Measurements from ENCODE around the gene KRTAP9-9.
"Not testable (repeated sequence)": the region's sequence is repeated elsewhere in the genome, so short reads cannot be mapped to it uniquely, and the experiment has no call there.

KRTAP9-9 gene

GRCh38 chr17:41264599-41264998, 9.4 kb downstream of the KRTAP9-9 start:
- DNase-seq (ENCODE audit: extremely low read depth in 1 of 2, low read depth in 1 of 2) = no peak

GRCh38 chr17:41265078-41265477, 9.9 kb downstream of the KRTAP9-9 start, which contains the start of gene KRTAP9-6:
Gene KRTAP9-6 (plus strand): TSS chr17:41265378. CDS start chr17:41265378, 0 bp downstream.
- DNase-seq (ENCODE audit: extremely low read depth in 1 of 2, low read depth in 1 of 2) = no peak

GRCh38 chr17:41267711-41268110, 12.5 kb downstream of the KRTAP9-9 start:
- no peak for DNase-seq (ENCODE audit: extremely low read depth in 1 of 2, low read depth in 1 of 2)

DNA sequence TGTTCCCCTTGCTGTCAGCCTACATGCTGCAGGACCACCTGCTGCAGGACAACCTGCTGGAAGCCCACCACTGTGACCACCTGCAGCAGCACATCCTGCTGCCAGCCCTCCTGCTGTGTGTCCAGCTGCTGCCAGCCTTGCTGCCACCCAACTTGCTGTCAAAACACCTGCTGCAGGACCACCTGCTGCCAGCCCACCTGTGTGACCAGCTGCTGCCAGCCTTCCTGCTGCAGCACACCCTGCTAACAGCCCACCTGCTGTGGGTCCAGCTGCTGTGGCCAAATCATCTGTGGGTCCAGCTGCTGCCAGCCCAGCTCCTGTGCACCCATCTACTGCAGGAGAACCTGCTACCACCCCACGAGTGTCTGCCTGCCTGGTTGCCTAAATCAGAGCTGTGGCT, 16.1 kb downstream of the KRTAP9-9 start:
- DNase-seq (ENCODE audit: extremely low read depth in 1 of 2, low read depth in 1 of 2) = not testable (repeated sequence)

DNA sequence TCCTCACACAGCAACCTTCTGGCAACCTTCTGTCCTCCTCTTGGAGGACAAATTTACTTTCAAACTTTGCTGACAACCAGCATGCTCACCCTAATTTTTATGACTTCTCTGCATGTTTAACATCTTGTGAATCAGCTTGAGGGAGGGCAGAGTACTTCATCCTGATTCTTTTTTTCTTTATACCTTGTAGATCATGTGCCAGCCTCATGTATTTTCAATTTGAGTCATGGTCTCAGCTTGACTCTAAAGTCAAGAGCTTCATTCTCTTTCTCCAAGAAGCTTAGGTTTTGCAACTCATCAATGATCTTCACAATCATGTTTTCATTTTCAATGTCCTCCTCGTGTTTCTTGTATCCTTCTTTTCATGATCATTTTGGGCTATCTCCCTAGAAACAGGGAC, 16.7 kb downstream of the KRTAP9-9 start:
- DNase-seq (ENCODE audit: extremely low read depth in 1 of 2, low read depth in 1 of 2) = no peak

GRCh38 chr17:41275648-41276190, 20.5 kb downstream of the KRTAP9-9 start, which contains the start of gene KRTAP9-7:
Gene KRTAP9-7 (plus strand): TSS chr17:41275698. CDS start chr17:41275698, 0 bp downstream.
- DNase-seq (ENCODE audit: extremely low read depth in 1 of 2, low read depth in 1 of 2) = not testable (repeated sequence)

DNA sequence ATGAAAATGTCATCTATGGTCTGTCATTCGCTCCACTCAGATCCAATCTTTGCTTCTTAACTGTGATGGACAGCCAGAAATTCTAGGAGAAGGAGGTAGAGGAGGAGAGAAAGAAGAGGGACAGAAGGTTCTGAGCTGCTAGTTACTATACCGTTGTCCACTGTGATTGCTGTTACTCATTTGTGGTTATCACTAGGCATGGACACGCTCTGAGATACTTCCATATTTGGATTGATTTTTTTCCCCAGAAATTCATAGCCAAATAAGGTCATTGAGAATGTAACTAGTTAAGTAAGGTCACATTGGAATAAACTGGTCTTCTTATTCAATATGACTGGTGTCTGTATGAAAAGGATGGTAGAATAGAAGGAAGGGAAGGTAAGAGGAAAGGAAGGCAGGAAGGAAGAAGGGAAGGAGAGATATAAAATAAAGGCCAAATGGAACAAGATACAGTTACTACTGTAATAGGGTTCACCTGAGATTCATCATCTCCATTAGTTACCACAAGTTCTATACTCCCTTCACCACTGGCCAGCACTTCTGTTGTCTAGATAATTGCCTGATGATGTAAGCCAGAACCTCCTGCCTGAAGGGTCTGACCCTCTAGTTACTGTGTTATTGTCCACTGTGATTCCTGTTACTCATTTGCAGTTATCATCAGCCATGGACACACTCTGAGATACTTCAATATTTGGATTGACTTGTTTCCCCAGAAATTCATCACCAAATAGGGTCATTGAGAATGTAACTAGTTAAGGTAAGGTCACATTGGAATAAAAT, 23.2 kb downstream of the KRTAP9-9 start:
- no peak for DNase-seq (ENCODE audit: extremely low read depth in 1 of 2, low read depth in 1 of 2)

- DNase-seq (ENCODE audit: extremely low read depth in 1 of 2, low read depth in 1 of 2) = no peak
Observed at GRCh38 chr17:41284043-41284442, 28.9 kb downstream of the KRTAP9-9 start.

GRCh38 chr17:41284546-41284945, 29.4 kb downstream of the KRTAP9-9 start:
- no peak for DNase-seq (ENCODE audit: extremely low read depth in 1 of 2, low read depth in 1 of 2)

GRCh38 chr17:41287050-41287449, 31.9 kb downstream of the KRTAP9-9 start:
- DNase-seq (ENCODE audit: extremely low read depth in 1 of 2, low read depth in 1 of 2) = no peak

DNA sequence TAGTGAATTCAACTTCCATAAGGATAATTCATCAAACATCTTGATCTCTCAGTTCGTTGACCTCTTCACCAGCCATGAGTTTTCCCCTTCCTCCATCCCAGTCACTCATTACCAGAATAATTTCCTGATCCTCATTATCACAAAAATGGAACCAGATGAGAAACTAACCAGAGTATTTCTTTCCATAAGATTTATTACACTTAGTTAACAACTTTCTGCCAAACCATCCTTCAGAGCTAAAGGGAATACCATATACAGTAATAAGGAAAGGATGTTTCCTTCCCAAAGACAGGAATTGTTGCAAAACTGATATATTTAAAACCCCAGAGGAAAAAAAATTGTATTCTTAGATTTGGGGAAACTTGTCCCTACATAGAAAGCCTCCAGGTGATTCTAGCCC, 38.8 kb downstream of the KRTAP9-9 start:
- DNase-seq (ENCODE audit: extremely low read depth in 1 of 2, low read depth in 1 of 2) = no peak

DNA sequence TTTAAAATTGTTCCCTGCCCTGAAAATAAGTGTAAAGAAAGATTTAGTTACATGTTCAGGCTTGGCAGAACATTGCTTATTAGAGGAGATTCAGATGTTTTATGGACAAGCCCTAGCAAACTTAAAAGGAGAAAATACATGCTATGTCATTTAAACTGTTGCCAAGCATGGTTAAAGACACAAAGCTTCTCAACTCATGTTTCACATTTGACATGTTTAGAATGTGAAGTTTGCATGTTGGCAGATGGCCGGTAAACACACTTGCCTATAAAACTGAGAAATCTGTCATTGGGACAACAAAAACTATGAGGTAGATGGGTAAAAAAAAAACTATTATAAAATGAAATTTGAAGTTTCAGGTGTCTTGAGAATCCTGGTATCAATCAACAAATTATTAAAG, 41.7 kb downstream of the KRTAP9-9 start:
- no peak for DNase-seq (ENCODE audit: extremely low read depth in 1 of 2, low read depth in 1 of 2)

DNA sequence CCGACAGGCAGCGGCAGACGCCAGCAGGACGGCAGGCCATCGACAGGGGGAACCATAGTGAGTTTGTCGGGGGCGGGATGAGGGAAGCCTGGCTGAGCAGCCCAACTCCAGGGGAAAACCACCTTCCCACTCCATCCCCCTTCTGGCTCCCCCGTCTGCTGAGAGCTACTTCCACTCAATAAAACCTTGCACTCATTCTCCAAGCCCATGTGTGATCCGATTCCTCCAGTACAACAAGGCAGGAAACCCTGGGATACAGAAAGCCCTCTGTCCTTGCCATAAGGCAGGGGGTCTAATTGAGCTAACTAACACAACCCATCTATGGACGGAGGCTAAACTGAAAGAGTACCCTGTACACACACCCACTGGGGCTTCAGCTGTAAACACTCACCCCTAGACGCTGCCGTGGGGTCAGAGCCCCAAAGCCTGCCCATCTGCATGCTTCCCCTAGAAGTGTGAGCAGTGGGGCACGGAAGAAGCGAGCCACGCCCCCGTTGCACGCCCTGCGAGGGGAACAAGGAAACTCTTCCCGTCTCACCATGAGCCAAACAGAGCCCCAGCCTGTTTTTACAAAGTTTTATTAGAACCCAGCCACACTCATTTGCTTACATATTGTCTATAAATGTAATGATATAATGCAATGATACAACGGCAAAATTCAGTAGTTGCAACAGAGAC, 43.4 kb downstream of the KRTAP9-9 start:
- DNase-seq (ENCODE audit: extremely low read depth in 1 of 2, low read depth in 1 of 2) = no peak

DNA sequence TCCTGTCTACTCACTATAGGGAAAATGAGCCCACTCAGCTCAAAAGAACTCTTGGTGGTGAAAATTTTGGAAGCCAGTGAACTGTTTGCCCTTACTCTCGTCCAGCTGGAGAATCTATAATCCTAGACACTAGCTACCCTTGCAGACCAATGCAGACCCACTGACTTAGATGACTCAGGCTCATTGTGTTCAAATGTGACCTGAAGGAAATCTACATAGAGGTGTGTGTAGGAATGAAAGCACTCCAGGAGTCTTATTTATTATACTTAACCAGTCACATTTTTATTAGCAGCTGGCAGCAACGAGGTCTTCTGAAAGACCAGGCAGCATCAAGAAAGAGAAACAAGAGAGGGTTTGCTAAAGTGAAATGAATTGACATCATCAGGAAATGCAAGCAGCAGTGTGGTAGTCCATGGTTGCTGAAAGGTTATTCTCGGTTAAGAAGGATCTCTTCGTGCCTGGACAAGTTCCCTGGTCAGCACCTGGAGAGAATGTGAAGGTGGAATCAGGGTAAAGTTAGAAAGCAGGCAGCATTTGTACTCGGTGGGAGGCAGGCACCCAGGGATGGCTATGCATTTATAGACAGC, 46.1 kb downstream of the KRTAP9-9 start:
- DNase-seq (ENCODE audit: extremely low read depth in 1 of 2, low read depth in 1 of 2) = no peak

DNA sequence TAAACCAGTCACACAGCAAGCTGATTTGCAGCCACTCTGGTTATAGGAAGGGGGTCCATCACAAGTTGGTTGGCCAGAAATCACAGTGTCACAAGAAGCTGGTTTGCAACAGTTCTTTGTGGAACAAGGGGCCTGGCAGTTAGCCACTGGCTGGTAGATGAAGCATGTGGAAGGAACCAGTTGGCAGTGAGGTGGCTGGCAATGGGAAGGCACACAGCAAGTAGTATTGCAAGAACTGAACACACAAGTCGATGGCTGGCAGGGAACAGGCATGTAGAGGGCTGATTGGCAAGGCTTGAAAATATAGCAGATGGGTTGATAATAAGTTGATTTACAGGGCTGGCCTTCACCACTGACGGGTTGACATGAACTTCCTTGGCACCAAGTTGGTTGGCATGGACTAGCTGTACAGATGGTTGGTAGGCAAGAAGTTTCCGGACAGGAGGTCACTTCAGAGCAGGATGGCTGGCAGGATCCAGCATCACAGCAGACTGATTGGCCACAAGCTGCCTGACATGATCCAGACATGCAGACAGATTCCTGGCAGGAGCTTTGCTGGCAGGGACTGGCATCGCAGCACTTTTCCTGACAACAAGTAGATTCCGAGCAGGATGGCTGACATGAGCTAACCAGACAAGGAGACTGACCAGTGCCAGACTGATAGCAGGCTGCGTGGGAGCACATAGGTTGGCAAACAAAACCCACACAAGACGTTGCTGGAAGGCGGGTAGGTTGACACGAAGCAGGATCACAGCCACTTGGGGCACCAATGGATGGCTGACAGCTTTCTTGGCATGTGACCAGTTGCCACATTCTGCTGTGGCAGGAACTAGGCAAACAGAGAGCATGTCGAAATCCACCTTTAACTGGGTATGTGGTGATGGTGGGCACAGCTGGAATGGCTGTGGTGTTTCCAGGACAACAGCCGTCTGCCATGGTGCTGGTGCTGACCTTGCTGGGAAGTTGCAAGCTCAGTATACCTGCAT, 47.0 kb downstream of the KRTAP9-9 start, which contains the start of gene KRTAP29-1:
Gene KRTAP29-1 (minus strand): TSS at position 936 of the 986 bp plus-strand sequence. CDS start 0 bp downstream, at position 936.
- DNase-seq (ENCODE audit: extremely low read depth in 1 of 2, low read depth in 1 of 2) = no peak

DNA sequence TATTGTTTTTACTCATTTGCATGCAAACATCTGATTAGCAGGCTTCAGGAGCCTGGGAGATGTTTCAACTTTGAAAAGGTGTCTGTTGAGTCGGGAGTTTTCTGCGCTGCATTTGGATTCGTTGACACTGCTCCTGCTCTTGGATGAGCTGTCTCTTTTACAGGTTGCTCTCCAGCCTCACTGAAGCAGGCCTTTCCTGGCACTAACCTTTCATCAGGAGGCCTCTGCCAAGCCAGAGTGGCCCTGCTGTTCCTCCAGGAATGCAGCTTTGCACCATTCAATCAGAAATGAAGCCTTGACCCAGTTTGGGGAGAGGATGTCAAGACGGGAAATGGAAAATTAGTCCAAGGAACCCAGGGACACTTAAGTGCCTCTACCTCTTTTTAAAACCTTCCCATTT, 47.8 kb downstream of the KRTAP9-9 start:
- DNase-seq (ENCODE audit: extremely low read depth in 1 of 2, low read depth in 1 of 2) = no peak

- no peak for DNase-seq (ENCODE audit: extremely low read depth in 1 of 2, low read depth in 1 of 2)
Observed at GRCh38 chr17:41304091-41304490, 48.9 kb downstream of the KRTAP9-9 start.

All from stimulated activated CD8-positive, alpha-beta memory T cell treated with anti-CD3 and anti-CD28 coated beads, Interleukin-7, amount 100 ng/mL, for 48 hours (primary cell).